GM18499 (cell line): ENCODE data around the gene KIAA0513.
"Not testable (repeated sequence)": the region's sequence is repeated elsewhere in the genome, so short reads cannot be mapped to it uniquely, and the experiment has no call there.

Experiments
- ATAC-seq: cut with Tn5 transposase; IDR thresholded peaks from one replicate; pipeline ENCODE4 v1.9.1; 2021; ENCODE audit warnings: moderate number of reproducible peaks; ENCODE audit not compliant: insufficient read depth, unreplicated experiment

KIAA0513 gene

GRCh38 chr16:85103114-85104079 lies 75.8 kb downstream of the KIAA0513 start:
- ATAC-seq = no peak

DNA sequence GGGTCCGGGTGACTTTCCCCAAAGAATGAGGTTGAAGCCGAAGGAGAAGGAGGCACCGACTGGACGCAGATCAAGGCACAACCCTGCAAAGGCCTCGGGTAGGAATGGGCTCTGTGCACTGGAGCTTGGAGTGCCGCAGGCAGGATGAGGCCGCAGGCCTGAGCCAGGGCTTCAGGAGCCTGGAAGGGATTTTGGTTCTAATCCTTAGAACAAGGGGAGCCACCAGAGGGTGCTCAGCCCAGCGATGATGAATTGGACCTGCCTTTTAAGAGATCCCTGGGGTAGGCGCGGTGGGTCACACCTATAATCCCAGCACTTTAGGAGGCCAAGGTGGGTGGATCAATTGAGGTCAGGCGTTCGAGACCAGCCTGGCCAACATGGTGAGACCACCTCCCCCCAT lies 76.6 kb downstream of the KIAA0513 start:
- ATAC-seq = no peak

DNA sequence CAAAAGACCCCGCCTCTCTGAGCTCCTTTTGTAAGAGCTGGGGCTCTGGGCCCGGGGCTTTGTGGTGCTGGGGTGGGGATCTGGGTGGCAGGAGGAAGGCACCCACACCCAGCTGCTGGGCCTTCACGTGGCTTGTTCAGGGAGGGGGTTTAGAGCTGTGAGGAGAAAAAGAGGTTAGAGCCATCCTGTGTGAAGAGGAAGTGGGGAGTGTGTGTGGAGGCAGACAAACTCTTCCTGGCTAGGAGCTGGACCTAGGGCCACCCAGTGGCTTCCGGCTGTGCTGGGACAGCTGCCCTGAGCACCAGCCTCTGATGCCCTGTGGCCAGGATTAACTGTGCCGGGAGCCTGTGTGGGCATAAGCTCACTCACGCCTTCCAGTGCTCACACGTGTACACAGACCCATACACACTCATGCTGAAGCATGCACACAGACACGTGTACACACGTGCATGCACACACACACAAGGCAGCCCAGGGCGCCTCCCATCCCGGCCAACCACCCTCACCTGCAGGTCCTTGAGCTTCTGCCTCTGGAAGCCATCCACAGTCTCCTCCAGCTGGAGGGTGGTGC lies 77.3 kb downstream of the KIAA0513 start:
- no peak for ATAC-seq

DNA sequence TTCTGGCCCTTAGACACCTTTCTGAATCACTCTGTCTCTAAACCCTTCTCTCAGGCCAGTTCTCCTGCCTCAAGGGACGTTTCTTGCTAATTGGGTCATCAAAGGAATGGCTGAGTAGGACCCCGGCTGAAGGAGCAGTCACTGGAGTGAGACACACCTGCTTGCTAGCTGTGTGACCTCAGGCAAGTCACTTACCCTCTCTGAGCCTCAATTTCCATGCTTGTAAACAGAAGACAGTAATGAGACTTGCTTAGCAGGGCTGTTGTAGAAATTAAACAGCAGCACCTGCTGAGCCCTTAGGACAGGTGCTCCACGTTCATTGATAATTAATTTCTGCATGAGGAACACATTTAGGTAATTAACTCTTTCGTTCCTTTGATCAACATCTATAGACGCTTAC lies 77.9 kb downstream of the KIAA0513 start:
- no peak for ATAC-seq

GRCh38 chr16:85107083-85107482 lies 79.5 kb downstream of the KIAA0513 start:
- ATAC-seq = no peak

DNA sequence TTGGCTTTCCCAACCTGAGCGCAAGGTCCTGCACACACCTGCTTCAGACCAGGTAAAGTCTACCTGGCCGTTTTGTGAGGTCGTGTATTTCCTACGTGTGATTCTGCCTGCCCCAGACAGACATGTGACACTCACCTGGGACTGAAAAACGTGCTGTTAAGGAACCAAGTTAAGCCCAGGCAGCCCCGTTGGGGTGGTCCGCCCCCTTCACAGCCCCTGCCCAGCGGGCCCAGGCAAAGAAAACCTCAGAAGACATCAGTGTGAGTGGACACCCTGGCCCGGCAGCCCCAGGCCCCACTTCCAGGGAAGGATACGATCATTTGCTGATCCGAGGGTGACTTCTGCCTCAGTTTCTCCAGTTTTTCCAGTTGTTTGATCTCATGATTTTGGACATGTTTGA lies 79.9 kb downstream of the KIAA0513 start:
- ATAC-seq = no peak

- no peak for ATAC-seq
Observed at GRCh38 chr16:85110105-85110504, 82.5 kb downstream of the KIAA0513 start.

- ATAC-seq = no peak
Observed at GRCh38 chr16:85111184-85111583, 83.6 kb downstream of the KIAA0513 start.

- ATAC-seq = no peak
Observed at GRCh38 chr16:85112364-85112763, 84.8 kb downstream of the KIAA0513 start, which contains the start of gene CIBAR2. Gene CIBAR2 (minus strand): TSS chr16:85112472. CDS start chr16:85112352, 120 bp downstream.

- no peak for ATAC-seq
Observed at GRCh38 chr16:85113168-85113733, 85.7 kb downstream of the KIAA0513 start.

- no peak for ATAC-seq
Observed at GRCh38 chr16:85113913-85114312, 86.3 kb downstream of the KIAA0513 start.

GRCh38 chr16:85114909-85115567 lies 87.4 kb downstream of the KIAA0513 start:
- ATAC-seq = no peak

GRCh38 chr16:85117418-85117817 lies 89.8 kb downstream of the KIAA0513 start:
- no peak for ATAC-seq

GRCh38 chr16:85120006-85120340 lies 92.4 kb downstream of the KIAA0513 start:
- no peak for ATAC-seq

GRCh38 chr16:85123441-85123840 lies 95.8 kb downstream of the KIAA0513 start:
- ATAC-seq = not testable (repeated sequence)

- ATAC-seq = no peak
Observed at GRCh38 chr16:85123891-85124635, 96.5 kb downstream of the KIAA0513 start.

DNA sequence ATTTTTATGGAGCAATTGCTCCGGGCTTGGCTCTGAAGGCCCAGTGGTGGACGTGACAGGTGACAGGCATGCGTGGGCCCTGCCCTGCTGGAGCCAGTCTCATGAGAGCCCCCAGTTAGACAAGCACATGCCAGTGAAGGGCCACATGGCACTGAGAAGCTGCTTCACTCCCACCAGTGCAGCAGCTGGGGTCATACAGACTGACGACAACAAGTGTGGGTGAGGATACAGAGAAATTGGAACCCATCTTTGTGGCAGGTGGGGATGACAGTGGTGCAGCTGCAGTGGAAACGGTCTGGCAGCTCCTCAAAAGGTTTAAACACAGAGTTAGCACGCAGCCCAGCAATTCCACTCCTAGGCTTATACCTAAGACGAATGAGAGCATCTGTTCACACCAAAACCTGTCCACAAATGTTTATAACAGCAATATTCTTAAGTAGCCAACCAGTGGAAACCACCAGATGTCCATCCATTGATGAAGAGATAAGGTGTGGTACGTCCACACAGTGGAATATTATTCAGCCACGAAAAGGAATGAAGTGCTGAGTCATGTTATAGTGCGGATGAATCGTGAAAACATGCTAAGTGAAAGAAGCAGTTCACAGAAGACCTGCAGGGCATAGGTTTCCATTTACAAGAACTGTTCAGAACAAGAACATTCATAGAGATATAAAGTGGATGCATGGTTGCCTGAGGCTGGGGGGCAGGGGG lies 97.2 kb downstream of the KIAA0513 start:
- ATAC-seq = no peak

- ATAC-seq = no peak
Observed at GRCh38 chr16:85125570-85126393, 98.2 kb downstream of the KIAA0513 start.

DNA sequence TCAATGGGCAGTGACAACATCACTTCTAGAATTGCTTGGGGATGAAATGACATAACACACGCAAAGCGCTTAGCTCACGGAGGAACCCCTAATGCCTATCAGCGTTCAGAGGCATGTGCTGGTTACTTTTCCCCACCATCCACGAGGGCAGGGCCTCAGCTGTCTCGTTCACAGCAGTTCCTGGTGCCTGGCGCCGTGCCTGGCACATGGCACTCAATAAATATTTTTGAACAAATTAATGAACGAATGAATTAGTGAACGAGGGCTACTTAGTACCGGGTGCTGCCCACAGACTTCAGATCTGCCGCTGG lies 98.8 kb downstream of the KIAA0513 start:
- no peak for ATAC-seq
